DND-41 (cell line): Measurements from ENCODE around the gene MAP6.

ENCODE experiments used
- ATAC-seq: fragments of 200-7000 bp; cut with Tn5 transposase; 3 replicates; pipeline ENCODE4 v1.9.1; 2021; ENCODE audit warnings: low read depth; ENCODE audit not compliant: insufficient read depth
- DNase-seq: peaks from one replicate; pipeline ENCODE4 v3.0.0-alpha.2; 2020
- H2AFZ ChIP-seq: 2 replicates; pipeline ENCODE4 v1.6.0; 2012; ENCODE audit warnings: low read depth, low read length
- H3K27ac ChIP-seq: 2 replicates; pipeline ENCODE4 v1.5.1; 2012; ENCODE audit warnings: low read length, inconsistent platforms
- H3K27me3 ChIP-seq: fragments of 200-600 bp; sonication (generic); 2 replicates; pipeline ENCODE4 v1.6.0; 2012; ENCODE audit warnings: low read length, mild to moderate bottlenecking, inconsistent platforms; ENCODE audit not compliant: insufficient read depth, poor library complexity
- H3K36me3 ChIP-seq: 2 replicates; pipeline ENCODE4 v1.5.1; 2012; ENCODE audit warnings: low read length, inconsistent platforms; ENCODE audit not compliant: insufficient read depth
- H3K4me1 ChIP-seq: 2 replicates; pipeline ENCODE4 v1.5.1; 2012; ENCODE audit warnings: mild to moderate bottlenecking, low read length; ENCODE audit not compliant: insufficient read depth
- H3K4me2 ChIP-seq: 2 replicates; pipeline ENCODE4 v1.6.0; 2012; ENCODE audit warnings: mild to moderate bottlenecking, moderate library complexity, low read length, inconsistent platforms; ENCODE audit not compliant: insufficient read depth
- H3K4me3 ChIP-seq, 2 experiments: fragments of 200-600 bp in 1 of 2; shearing (Covaris generic) in 1 of 2; 2 replicates each; pipeline ENCODE4 v1.5.1; 2012 to 2016; ENCODE audit warnings: inconsistent platforms in 2 of 2, low read length in 2 of 2, mild to moderate bottlenecking in 2 of 2, low read depth in 1 of 2, moderate library complexity in 1 of 2
- H3K79me2 ChIP-seq: 2 replicates; pipeline ENCODE4 v1.6.0; 2012; ENCODE audit warnings: low read length, inconsistent platforms; ENCODE audit not compliant: insufficient read depth
- H3K9ac ChIP-seq: 2 replicates; pipeline ENCODE4 v1.6.0; 2012; ENCODE audit warnings: low read depth, mild to moderate bottlenecking, inconsistent platforms, low read length, moderate library complexity
- H3K9me3 ChIP-seq: 2 replicates; pipeline ENCODE4 v1.5.1; 2012; ENCODE audit warnings: low read length, moderate library complexity, mild to moderate bottlenecking, inconsistent platforms; ENCODE audit not compliant: insufficient read depth, severe bottlenecking
- H4K20me1 ChIP-seq: 2 replicates; pipeline ENCODE4 v1.6.0; 2012; ENCODE audit warnings: low read length; ENCODE audit not compliant: insufficient read depth
- CTCF ChIP-seq: IDR thresholded peaks from 2 replicates; pipeline ENCODE4 v1.5.1; 2012; ENCODE audit warnings: borderline replicate concordance, low read length, moderate library complexity, mild to moderate bottlenecking; ENCODE audit not compliant: poor library complexity, severe bottlenecking; ENCODE audit errors: extremely low read depth
- EZH2 ChIP-seq: IDR thresholded peaks from 3 replicates; pipeline ENCODE4 v1.6.1; 2012; ENCODE audit warnings: borderline replicate concordance, low read depth, mild to moderate bottlenecking, moderate library complexity, low read length, inconsistent platforms; ENCODE audit not compliant: severe bottlenecking

Gene MAP6

GRCh38 chr11:75650167-75650723 is 18.6 kb downstream of the MAP6 start:
- Histone ChIP-seq H3K27me3 (peaks cover 5% of the 10 kb centered on the region), H3K9me3 (no peaks in the 10 kb centered on the region), H3K27ac (no peak overlapping the region), H3K4me2 (no peak overlapping the region), H3K36me3 (no peaks in the 10 kb centered on the region), H3K79me2 (no peaks in the 10 kb centered on the region), H3K4me3 (no peak overlapping the region), H2AFZ (no peak overlapping the region), H3K9ac (no peak overlapping the region), H3K4me1 (no peaks in the 10 kb centered on the region), H4K20me1 (no peaks in the 10 kb centered on the region)
- no peak for ATAC-seq
- no peak for TF ChIP-seq CTCF
- no peak for TF ChIP-seq EZH2
- DNase-seq = no peak

GRCh38 chr11:75644946-75645345 is 23.9 kb downstream of the MAP6 start:
- Histone ChIP-seq H3K27ac (no peak overlapping the region), H3K4me2 (no peak overlapping the region), H3K79me2 (no peaks in the 10 kb centered on the region), H3K36me3 (no peaks in the 10 kb centered on the region), H3K9ac (no peak overlapping the region), H3K4me1 (no peaks in the 10 kb centered on the region), H3K4me3 (no peak overlapping the region), H3K27me3 (peaks cover 20% of the 10 kb centered on the region), H3K9me3 (no peaks in the 10 kb centered on the region), H2AFZ (no peak overlapping the region), H4K20me1 (no peaks in the 10 kb centered on the region)
- TF ChIP-seq EZH2 = no peak
- no peak for TF ChIP-seq CTCF
- DNase-seq (no peak), ATAC-seq (no peak)

GRCh38 chr11:75644370-75644769 is 24.5 kb downstream of the MAP6 start:
- H3K9me3 ChIP-seq = no peaks in the 10 kb centered on the region
- H3K27ac ChIP-seq = no peak overlapping the region
- no peak for DNase-seq
- H4K20me1 ChIP-seq = no peaks in the 10 kb centered on the region
- H2AFZ ChIP-seq = no peak overlapping the region
- no peak overlapping the region for H3K4me3 ChIP-seq
- no peak for ATAC-seq
- peaks cover 20% of the 10 kb centered on the region for H3K27me3 ChIP-seq
- H3K4me1 ChIP-seq = no peaks in the 10 kb centered on the region
- H3K9ac ChIP-seq = no peak overlapping the region
- H3K36me3 ChIP-seq = no peaks in the 10 kb centered on the region
- TF ChIP-seq EZH2 (no peak), CTCF (no peak)
- H3K79me2 ChIP-seq = no peaks in the 10 kb centered on the region
- no peak overlapping the region for H3K4me2 ChIP-seq

GRCh38 chr11:75642402-75643113 is 26.3 kb downstream of the MAP6 start:
- TF ChIP-seq CTCF (no peak), EZH2 (no peak)
- DNase-seq (no peak), ATAC-seq (no peak)
- Histone ChIP-seq H3K9me3 (no peaks in the 10 kb centered on the region), H3K79me2 (no peaks in the 10 kb centered on the region), H3K27ac (no peak overlapping the region), H4K20me1 (no peaks in the 10 kb centered on the region), H3K9ac (no peak overlapping the region), H3K27me3 (peaks cover 18% of the 10 kb centered on the region), H2AFZ (no peak overlapping the region), H3K4me1 (no peaks in the 10 kb centered on the region), H3K4me2 (no peak overlapping the region), H3K36me3 (no peaks in the 10 kb centered on the region), H3K4me3 (no peak overlapping the region)
